SK-N-SH treated with all-trans-retinoic acid at 6 μM for 48 hours (cell line): ENCODE measurements around the gene LRRC42.

ENCODE experiments used
- ATAC-seq: fragments of 200-7000 bp; cut with Tn5 transposase; 3 replicates; pipeline ENCODE4 v1.9.1; 2020; ENCODE audit warnings: mild to moderate bottlenecking, moderate library complexity
- ARNTL ChIP-seq: fragments of 450-650 bp; formaldehyde crosslinking; IDR thresholded peaks from 2 replicates; pipeline ENCODE4 v1.5.0; 2020; ENCODE audit warnings: low read depth, mild to moderate bottlenecking, moderate library complexity, borderline replicate concordance
- BACH2 ChIP-seq: fragments of 250-450 bp; sonication (Bioruptor Pico); IDR thresholded peaks from 2 replicates; pipeline ENCODE4 v1.9.0; 2021; ENCODE audit warnings: mild to moderate bottlenecking, borderline replicate concordance
- CREB5 ChIP-seq: fragments of 250-450 bp; sonication (Bioruptor Pico); IDR thresholded peaks from 2 replicates; pipeline ENCODE4 v1.5.1; 2020; ENCODE audit warnings: low read depth, mild to moderate bottlenecking, moderate library complexity
- CSDC2 ChIP-seq: fragments of 250-450 bp; sonication (Bioruptor Pico); IDR thresholded peaks from 2 replicates; pipeline ENCODE4 v1.5.0; 2020; ENCODE audit warnings: mild to moderate bottlenecking, moderate library complexity
- CSRNP3 ChIP-seq: fragments of 250-450 bp; sonication (Bioruptor Pico); IDR thresholded peaks from 2 replicates; pipeline ENCODE4 v1.5.1; 2021; ENCODE audit warnings: mild to moderate bottlenecking, moderate library complexity
- ESRRG ChIP-seq: fragments of 250-450 bp; sonication (Bioruptor Pico); IDR thresholded peaks from 2 replicates; pipeline ENCODE4 v1.6.1; 2021; ENCODE audit warnings: mild to moderate bottlenecking
- GLIS3 ChIP-seq: fragments of 250-450 bp; sonication (Bioruptor Pico); IDR thresholded peaks from 2 replicates; pipeline ENCODE4 v1.5.0; 2020; ENCODE audit warnings: mild to moderate bottlenecking, moderate library complexity
- ISL1 ChIP-seq: fragments of 250-450 bp; sonication (Bioruptor Pico); IDR thresholded peaks from 2 replicates; pipeline ENCODE4 v2.1.2; 2022; ENCODE audit warnings: mild to moderate bottlenecking, moderate library complexity
- OSR1 ChIP-seq: fragments of 250-450 bp; sonication (Bioruptor Pico); IDR thresholded peaks from 2 replicates; pipeline ENCODE4 v1.8.0; 2022; ENCODE audit warnings: moderate library complexity, mild to moderate bottlenecking, inconsistent platforms
- PATZ1 ChIP-seq: fragments of 250-450 bp; sonication (Bioruptor Pico); IDR thresholded peaks from 2 replicates; pipeline ENCODE4 v1.8.0; 2020; ENCODE audit warnings: mild to moderate bottlenecking, moderate library complexity, borderline replicate concordance
- POU6F1 ChIP-seq: fragments of 250-450 bp; sonication (Bioruptor Pico); IDR thresholded peaks from 2 replicates; pipeline ENCODE4 v1.8.0; 2021; ENCODE audit warnings: low read depth, mild to moderate bottlenecking, moderate library complexity, borderline replicate concordance
- RARB ChIP-seq: fragments of 250-450 bp; sonication (Bioruptor Pico); IDR thresholded peaks from 2 replicates; pipeline ENCODE4 v1.8.0; 2021; ENCODE audit warnings: mild to moderate bottlenecking, moderate library complexity
- SNAI2 ChIP-seq: fragments of 250-450 bp; sonication (Bioruptor Pico); IDR thresholded peaks from 2 replicates; pipeline ENCODE4 v1.5.0; 2020; ENCODE audit warnings: mild to moderate bottlenecking, moderate library complexity
- TCF4 ChIP-seq: fragments of 250-450 bp; sonication (Bioruptor Pico); IDR thresholded peaks from 2 replicates; pipeline ENCODE4 v1.8.0; 2021; ENCODE audit warnings: mild to moderate bottlenecking, moderate library complexity, borderline replicate concordance
- TOX ChIP-seq: fragments of 250-450 bp; sonication (Bioruptor Pico); IDR thresholded peaks from 2 replicates; pipeline ENCODE4 v1.8.0; 2021; ENCODE audit warnings: mild to moderate bottlenecking, moderate library complexity, borderline replicate concordance
- TSHZ2 ChIP-seq: fragments of 250-450 bp; sonication (Bioruptor Pico); IDR thresholded peaks from 2 replicates; pipeline ENCODE4 v1.5.0; 2020; ENCODE audit warnings: mild to moderate bottlenecking, moderate library complexity
- ZC3H10 ChIP-seq: fragments of 250-450 bp; sonication (Bioruptor Pico); IDR thresholded peaks from 2 replicates; pipeline ENCODE4 v1.5.1; 2021; ENCODE audit warnings: mild to moderate bottlenecking, moderate library complexity
- ZFP3 ChIP-seq: fragments of 250-450 bp; sonication (Bioruptor Pico); IDR thresholded peaks from 2 replicates; pipeline ENCODE4 v1.5.0; 2020; ENCODE audit warnings: mild to moderate bottlenecking, moderate library complexity
- ZFP30 ChIP-seq: fragments of 450-650 bp; formaldehyde crosslinking; IDR thresholded peaks from 2 replicates; pipeline ENCODE4 v1.5.0; 2022; ENCODE audit warnings: mild to moderate bottlenecking, moderate library complexity
- ZNF565 ChIP-seq: fragments of 450-650 bp; formaldehyde crosslinking; conservative IDR thresholded peaks from 2 replicates; pipeline ENCODE4 v1.5.0; 2020; ENCODE audit warnings: low read depth, mild to moderate bottlenecking, moderate library complexity
- ZNF70 ChIP-seq: fragments of 450-650 bp; formaldehyde crosslinking; IDR thresholded peaks from 2 replicates; pipeline ENCODE4 v1.5.0; 2020; ENCODE audit warnings: mild to moderate bottlenecking, moderate library complexity
- ZNF8 ChIP-seq: fragments of 450-650 bp; formaldehyde crosslinking; IDR thresholded peaks from 2 replicates; pipeline ENCODE4 v1.5.0; 2020; ENCODE audit warnings: mild to moderate bottlenecking, moderate library complexity

Gene LRRC42

GRCh38 chr1:54010415-54011117, 64.4 kb downstream of the LRRC42 start:
- TF ChIP-seq POU6F1 (no peak), ZNF70 (CRISPR knock-in tag) (peak; percentile 64)
- ATAC-seq = no peak

GRCh38 chr1:54011316-54012007, 65.3 kb downstream of the LRRC42 start:
- no peak for ATAC-seq
- TF ChIP-seq OSR1 (no peak), GLIS3 (CRISPR knock-in tag) (no peak), ZNF70 (CRISPR knock-in tag) (no peak), ESRRG (CRISPR knock-in tag) (no peak), CREB5 (CRISPR knock-in tag) (no peak), CSRNP3 (CRISPR knock-in tag) (no peak), POU6F1 (no peak), ARNTL (no peak), ZNF8 (no peak), ZNF565 (CRISPR knock-in tag) (no peak), PATZ1 (CRISPR knock-in tag) (no peak), CSDC2 (no peak), TOX (no peak), BACH2 (CRISPR knock-in tag) (no peak), TSHZ2 (CRISPR knock-in tag) (no peak)

GRCh38 chr1:54012008-54012325, 65.8 kb downstream of the LRRC42 start:
- no peak for ATAC-seq
- TF ChIP-seq ARNTL (no peak), ZNF565 (CRISPR knock-in tag) (no peak), BACH2 (CRISPR knock-in tag) (no peak), ESRRG (CRISPR knock-in tag) (no peak), ISL1 (CRISPR knock-in tag) (no peak), SNAI2 (CRISPR knock-in tag) (no peak), ZFP3 (CRISPR knock-in tag) (no peak), RARB (CRISPR knock-in tag) (no peak), ZFP30 (CRISPR knock-in tag) (no peak), POU6F1 (no peak), CSDC2 (no peak), TCF4 (CRISPR knock-in tag) (no peak), GLIS3 (CRISPR knock-in tag) (no peak), ZC3H10 (no peak), ZNF8 (no peak), PATZ1 (CRISPR knock-in tag) (no peak)
- TF ChIP-seq, all 23 proteins: peak for 0
